GM21576 (cell line): ENCODE results near the gene TMEM132C.

ENCODE experiments used
- ATAC-seq: cut with Tn5 transposase; IDR thresholded peaks from one replicate; pipeline ENCODE4 v1.9.1; 2021; ENCODE audit warnings: mild to moderate bottlenecking, moderate library complexity; ENCODE audit not compliant: unreplicated experiment

TMEM132C gene

DNA sequence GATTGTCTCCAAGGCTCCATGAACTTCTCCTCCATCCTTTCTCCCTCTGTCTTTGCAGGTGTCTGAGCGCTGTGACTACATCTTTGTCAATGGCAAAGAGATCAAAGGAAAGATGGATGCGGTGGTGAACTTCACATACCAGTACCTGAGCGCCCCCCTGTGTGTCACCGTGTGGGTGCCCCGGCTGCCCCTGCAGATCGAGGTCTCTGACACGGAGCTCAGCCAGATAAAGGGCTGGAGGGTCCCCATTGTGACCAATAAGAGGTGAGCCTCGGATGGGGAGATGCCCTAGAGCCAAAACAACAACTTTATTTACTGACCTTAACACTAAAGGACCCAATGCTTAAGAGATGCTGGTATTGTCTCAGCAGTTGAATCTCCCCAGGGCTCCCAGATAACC lies 426.8 kb downstream of the TMEM132C start:
- ATAC-seq, result no peak

- no peak for ATAC-seq
Observed at GRCh38 chr12:128694445-128694844, 427.5 kb downstream of the TMEM132C start.

- no peak for ATAC-seq
Observed at GRCh38 chr12:128695697-128696096, 428.7 kb downstream of the TMEM132C start.

- ATAC-seq, result no peak
Observed at GRCh38 chr12:128698301-128698972, 431.5 kb downstream of the TMEM132C start.

DNA sequence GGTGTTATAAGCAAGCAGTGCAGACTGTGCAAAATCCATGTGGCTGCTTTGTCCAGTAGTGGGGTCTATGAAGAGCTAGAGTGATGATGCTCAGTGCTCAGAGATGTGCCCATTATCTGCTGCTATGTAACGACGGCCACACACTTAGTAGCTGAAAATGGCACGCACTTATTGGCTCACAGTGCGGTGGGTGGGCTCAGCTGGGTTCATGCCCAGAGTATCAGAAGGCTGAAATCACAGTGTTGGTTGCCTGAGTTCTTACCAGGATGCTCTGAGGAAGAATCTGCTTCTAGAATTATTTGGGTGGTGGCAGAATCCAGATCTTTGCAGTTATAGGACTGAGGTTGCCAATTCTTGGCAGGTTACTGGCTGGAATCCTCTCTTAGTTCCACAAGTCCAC lies 432.1 kb downstream of the TMEM132C start:
- no peak for ATAC-seq

DNA sequence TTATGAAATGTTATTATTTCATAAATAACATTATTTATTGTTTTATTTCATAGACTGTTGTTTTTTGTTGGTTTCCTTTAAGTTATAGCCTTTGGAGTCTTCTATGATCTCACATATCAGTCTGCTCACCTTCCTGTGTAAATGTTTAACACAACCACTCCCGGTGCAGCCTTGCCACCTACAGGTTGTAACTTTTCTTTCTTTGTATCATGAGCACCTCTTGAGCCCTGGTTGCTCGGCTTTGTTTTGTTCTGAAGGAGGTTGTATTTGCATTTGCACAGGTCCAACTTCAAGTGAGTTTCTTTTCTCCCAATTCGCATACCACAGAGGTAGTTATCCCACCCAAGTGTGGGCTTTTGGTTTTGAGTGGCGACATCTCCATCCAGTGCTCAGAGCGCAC lies 435.4 kb downstream of the TMEM132C start:
- ATAC-seq, result no peak

DNA sequence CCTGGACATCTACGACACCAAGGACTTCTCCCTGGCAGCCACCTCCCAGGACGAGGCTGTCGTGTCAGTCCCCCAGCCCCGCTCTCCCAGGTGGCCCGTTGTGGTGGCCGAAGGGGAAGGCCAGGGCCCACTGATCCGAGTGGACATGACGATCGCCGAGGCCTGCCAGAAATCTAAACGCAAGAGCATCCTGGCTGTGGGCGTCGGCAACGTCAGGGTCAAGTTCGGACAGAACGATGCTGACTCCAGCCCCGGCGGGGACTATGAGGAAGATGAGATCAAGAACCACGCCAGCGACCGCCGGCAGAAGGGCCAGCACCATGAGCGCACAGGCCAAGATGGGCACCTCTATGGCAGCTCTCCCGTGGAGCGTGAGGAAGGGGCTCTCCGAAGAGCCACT lies 438.2 kb downstream of the TMEM132C start:
- ATAC-seq, result no peak

GRCh38 chr12:128707488-128707887 lies 440.5 kb downstream of the TMEM132C start:
- no peak for ATAC-seq

- no peak for ATAC-seq
Observed at GRCh38 chr12:128708789-128709188, 441.8 kb downstream of the TMEM132C start.

DNA sequence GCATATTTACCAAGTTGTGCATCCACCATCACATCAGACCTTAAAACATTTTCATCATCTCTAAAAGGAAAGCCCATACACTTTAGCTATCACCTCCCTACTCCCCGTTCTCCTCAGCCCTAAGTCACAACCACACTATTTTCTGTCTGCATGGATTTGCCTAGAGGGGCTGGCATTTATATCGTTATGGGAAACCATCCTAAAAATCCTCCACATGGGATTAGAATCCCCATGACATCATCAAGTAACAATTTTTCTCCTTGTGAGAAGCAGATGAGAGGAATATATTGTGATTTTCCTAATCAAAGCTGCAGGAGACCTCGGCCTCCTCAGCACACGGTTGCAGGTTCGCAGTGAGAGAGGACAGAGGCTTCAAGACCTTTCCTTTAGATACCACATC lies 442.7 kb downstream of the TMEM132C start:
- ATAC-seq, result no peak

DNA sequence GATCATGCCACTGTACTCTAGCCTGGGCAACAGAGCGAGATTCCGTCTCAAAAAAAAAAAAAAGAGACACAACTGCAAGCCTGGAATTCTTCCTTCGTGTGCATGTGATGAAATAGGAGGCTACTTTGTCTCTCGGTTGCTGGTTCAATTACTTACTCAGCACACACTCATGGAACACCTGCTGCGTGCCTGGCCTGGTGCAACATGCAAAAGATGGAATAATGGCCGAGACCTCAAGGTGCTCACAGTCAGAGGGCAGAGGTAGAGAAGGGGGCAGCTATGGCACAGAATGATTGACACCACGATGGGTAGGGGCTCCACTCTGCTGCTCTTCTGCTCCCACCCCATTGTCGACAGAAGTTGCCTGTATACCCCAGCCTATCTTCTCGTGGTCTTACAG lies 444.5 kb downstream of the TMEM132C start:
- no peak for ATAC-seq

DNA sequence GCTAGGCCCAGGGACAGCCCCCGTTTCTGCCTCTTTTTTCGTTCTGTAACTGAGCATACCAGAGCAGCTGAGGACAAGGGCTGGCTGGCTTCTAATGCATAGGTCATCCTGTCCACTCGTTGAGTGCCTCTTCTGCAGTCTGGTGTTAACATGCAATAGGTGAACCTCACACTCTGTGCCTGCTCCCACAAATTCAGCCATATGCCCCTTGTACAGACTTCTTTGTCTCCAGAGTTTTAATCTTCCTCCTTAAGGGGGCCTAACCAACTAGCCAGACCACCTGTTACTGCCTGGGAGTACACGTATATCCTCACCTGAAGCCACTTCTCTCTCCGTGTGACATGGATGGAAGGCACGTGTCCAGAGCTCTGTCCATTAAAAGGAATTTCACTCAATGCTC lies 445.7 kb downstream of the TMEM132C start:
- no peak for ATAC-seq

GRCh38 chr12:128715485-128715884 lies 448.5 kb downstream of the TMEM132C start:
- ATAC-seq, result no peak

DNA sequence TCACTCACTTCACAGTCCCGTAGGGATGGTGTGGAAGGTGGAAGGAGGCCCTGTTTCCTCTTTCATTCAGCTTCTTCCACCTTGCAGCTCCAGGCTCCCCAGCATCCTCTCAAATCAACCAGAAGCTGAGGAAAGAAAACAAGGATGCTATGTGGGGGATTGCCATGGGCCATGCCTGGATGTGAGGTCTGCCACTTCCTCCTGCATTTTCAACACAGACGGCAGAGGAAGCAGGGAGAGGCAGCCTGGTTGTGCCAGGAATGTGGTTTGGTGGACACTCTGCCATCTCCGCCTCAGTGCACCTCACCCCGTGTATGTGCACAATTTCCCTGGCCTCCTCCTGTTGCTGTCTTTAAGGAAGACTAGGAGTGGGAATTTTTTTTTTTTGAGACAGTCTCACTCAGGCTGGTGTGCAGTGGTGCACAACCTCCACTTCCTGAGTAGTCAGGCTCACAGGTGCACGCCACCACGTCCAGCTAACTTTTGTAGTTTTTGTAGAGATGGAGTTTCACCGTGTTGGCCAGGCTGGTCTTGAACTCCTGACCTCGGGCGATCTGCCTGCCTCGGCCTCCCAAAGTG lies 457.6 kb downstream of the TMEM132C start:
- no peak for ATAC-seq

GRCh38 chr12:128726886-128727285 lies 459.9 kb downstream of the TMEM132C start:
- no peak for ATAC-seq

GRCh38 chr12:128727461-128727860 lies 460.5 kb downstream of the TMEM132C start:
- no peak for ATAC-seq

- no peak for ATAC-seq
Observed at GRCh38 chr12:128727999-128728398, 461.0 kb downstream of the TMEM132C start.

DNA sequence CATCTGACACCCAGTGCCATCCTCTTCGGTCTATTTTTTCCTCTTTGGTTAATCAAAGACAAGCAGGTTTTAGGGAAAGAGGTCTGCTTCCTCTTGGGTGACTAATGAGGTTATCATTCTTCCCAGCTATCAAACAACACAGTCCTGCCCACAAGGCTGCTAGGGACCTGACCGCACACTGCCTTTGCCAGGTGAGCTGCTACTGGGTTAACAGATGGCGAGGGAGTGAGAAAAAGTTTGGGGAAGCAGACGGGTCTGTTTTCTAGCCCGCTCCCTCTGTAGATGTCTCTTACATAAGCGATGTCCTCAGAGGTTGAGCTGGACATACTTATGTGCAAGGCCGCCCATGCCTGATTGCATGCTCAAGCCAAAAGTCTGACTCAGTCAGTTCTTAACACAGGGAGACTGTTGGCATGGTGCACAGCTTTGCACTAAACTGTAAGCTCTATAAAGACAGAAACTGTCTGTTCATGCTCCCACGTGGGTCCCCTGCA lies 462.7 kb downstream of the TMEM132C start:
- ATAC-seq, result no peak

DNA sequence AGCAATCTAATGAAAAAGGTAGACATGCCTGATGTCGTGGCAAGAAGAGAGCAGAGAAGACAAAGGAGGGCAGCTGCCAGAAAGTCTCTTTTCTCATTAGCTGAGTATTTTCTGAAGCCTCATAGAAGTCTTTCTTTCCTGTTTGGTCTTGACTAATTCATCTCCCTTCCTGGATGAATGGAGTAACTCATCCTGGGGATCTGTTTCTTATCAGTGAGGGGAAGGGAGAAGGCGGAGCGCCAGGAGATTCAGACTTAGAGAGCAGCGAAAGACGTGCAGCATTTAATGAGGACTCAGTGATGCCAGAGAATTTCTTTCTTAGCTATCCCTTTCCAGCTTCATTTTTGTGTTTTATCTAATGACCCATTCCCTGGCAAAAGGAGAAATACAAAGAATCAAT lies 467.4 kb downstream of the TMEM132C start:
- no peak for ATAC-seq

DNA sequence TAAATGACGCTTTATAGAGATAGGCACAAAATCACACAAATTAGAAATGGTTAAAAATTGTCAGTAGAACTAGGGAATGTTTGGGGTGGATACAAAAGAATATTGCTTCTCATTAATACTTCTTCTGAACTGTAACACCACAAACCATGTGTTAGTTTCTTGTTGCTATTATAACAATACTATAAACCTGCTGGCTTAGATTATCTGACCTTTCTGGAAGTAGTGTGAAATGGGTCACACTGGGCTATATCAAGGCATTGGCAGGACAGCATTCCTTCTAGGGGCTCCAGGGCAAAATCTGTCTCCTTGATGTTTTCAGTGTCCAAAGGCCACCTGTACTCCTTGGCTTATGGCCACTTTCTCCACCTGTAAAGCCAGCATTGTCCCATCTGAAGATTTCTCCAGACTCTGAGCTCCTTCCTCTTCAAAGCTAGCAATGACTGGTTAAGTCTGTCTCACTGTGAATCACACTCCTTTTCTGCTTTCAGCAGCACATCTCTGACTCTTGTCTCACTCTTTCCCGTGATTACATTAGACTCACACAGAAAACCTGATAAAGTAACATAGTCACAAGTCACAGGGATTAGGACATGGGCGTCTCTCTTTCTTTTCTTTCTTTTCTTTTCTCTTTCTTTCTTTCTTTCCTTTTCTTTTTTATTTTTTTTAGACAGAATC lies 470.5 kb downstream of the TMEM132C start:
- ATAC-seq, result no peak

DNA sequence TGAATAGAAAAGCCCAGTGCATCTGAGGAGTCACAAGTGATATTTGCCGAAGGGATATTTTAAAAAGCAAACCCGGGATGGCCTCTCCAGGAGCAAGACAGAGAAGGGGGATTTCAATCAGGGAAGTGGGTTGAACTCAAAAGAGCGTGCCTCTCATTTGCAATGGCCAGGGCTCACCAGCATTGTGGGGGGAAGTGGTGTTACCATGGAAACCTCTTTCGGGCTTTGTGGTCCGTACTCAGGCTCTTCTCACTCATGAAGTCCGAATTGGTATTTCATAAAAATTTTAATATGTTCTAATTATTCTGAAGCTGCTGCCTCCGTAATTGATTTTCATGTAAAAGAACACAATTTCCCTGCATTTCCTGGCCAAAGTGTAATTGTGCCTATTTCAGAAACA lies 476.9 kb downstream of the TMEM132C start:
- ATAC-seq, result no peak
